ENCODE results near the gene SH3BP5L.
"Not testable (repeated sequence)": the region's sequence is repeated elsewhere in the genome, so short reads cannot be mapped to it uniquely, and the experiment has no call there.

Gene SH3BP5L

GRCh38 chr1:248850536-248851251 lies 25.0 kb upstream of the SH3BP5L start:
- DNase-seq: no peak

- DNase-seq: no peak
Measured at GRCh38 chr1:248850124-248850523, 24.4 kb upstream of the SH3BP5L start.

- no peak for DNase-seq
Measured at GRCh38 chr1:248849637-248850036, 23.9 kb upstream of the SH3BP5L start.

- no peak for DNase-seq
Measured at GRCh38 chr1:248849152-248849551, 23.4 kb upstream of the SH3BP5L start.

- no peak for DNase-seq
Measured at GRCh38 chr1:248848602-248849001, 22.9 kb upstream of the SH3BP5L start.

- no peak for DNase-seq
Measured at GRCh38 chr1:248847956-248848561, 22.3 kb upstream of the SH3BP5L start.

- no peak for DNase-seq
Measured at GRCh38 chr1:248847181-248847955, 21.7 kb upstream of the SH3BP5L start.

- DNase-seq: no peak
Measured at GRCh38 chr1:248844526-248844925, 18.8 kb upstream of the SH3BP5L start.

GRCh38 chr1:248843687-248844086 lies 18.0 kb upstream of the SH3BP5L start:
- DNase-seq: no peak

- DNase-seq: no peak
Measured at GRCh38 chr1:248842781-248843331, 17.1 kb upstream of the SH3BP5L start.

- no peak for DNase-seq
Measured at GRCh38 chr1:248841702-248842395, 16.1 kb upstream of the SH3BP5L start.

- DNase-seq: no peak
Measured at GRCh38 chr1:248840946-248841345, 15.2 kb upstream of the SH3BP5L start.

- no peak for DNase-seq
Measured at GRCh38 chr1:248839168-248839555, 13.4 kb upstream of the SH3BP5L start.

- peak; percentile 64 for DNase-seq
Measured at GRCh38 chr1:248838357-248839167, 12.8 kb upstream of the SH3BP5L start.

- DNase-seq: peak; percentile 97
Measured at GRCh38 chr1:248837781-248838356, 12.2 kb upstream of the SH3BP5L start, which contains the start of gene ZNF672. Gene ZNF672 (plus strand): TSS chr1:248838224. CDS start chr1:248847275, 9,051 bp downstream.

- no peak for DNase-seq
Measured at GRCh38 chr1:248837045-248837780, 11.5 kb upstream of the SH3BP5L start.

- DNase-seq: no peak
Measured at GRCh38 chr1:248834343-248834940, 8.7 kb upstream of the SH3BP5L start.

GRCh38 chr1:248831842-248832241 lies 6.1 kb upstream of the SH3BP5L start:
- DNase-seq: no peak

GRCh38 chr1:248830718-248831017 lies 5.0 kb upstream of the SH3BP5L start:
- DNase-seq: not testable (repeated sequence)

- peak; percentile 50 for DNase-seq
Measured at GRCh38 chr1:248828845-248829244, 3.1 kb upstream of the SH3BP5L start.

- DNase-seq: no peak
Measured at GRCh38 chr1:248825573-248825908, 174 bp downstream of the SH3BP5L start.
